ENCODE data around the gene CUL5. TPM values are rescaled to one million over a fixed set of nuclear protein-coding genes. Genes with fewer than 3 reads are reported as not detected.

CUL5 gene
- total RNA-seq, 1 donor from 2014 or later: 28.7 TPM

- TF ChIP-seq CTCF (IDR thresholded peaks at IDR 0.05; ENCODE audit: insufficient read depth, low read length, severe bottlenecking): no peak
- no peak for FAIRE-seq
- Histone ChIP-seq H3K36me3 (ENCODE audit: control insufficient read depth, insufficient read depth, low read length) (peaks cover 2% of the 10 kb centered on the region), H3K27me3 (ENCODE audit: control insufficient read depth, insufficient read depth, low read length) (no peaks in the 10 kb centered on the region), H3K4me3 (ENCODE audit: low read depth, low read length) (no peak overlapping the region)
- no peak for DNase-seq (ENCODE audit: low read depth)
Observed at GRCh38 chr11:108154591-108154990, 145.9 kb downstream of the CUL5 start.

Other genes starting within 250 kb of the CUL5 start
- 34.8 and 72.7 TPM in 2 replicates for gene SLC35F2, start 150.1 kb upstream of the CUL5 start, total RNA-seq
- gene RAB39A, start 80.5 kb upstream of the CUL5 start, total RNA-seq: not detected in 2 replicates
- gene ACAT1, start 112.7 kb downstream of the CUL5 start, total RNA-seq: 27.0 and 42.1 TPM in 2 replicates
- 5.5 and 5.8 TPM in 2 replicates for gene NPAT, start 213.7 kb downstream of the CUL5 start, total RNA-seq
- 37.8 and 39.8 TPM in 2 replicates for gene ATM, start 214.2 kb downstream of the CUL5 start, total RNA-seq